Measurements from ENCODE around the gene PDZD2. TPM values are rescaled to one million over a fixed set of nuclear protein-coding genes. Genes with fewer than 3 reads are reported as not detected.

Gene PDZD2
- total RNA-seq, 2 experiments from 2014 or later = 0.05 to 0.25 TPM

GRCh38 chr5:31944684-31945445 is 305.9 kb downstream of the PDZD2 start:
- CTCF ChIA-PET = interaction anchor here (1.1 to 1.2 kb wide), 2 partner anchors 132 to 363 kb away, joined by 3 read pairs; no protein-coding TSS in a partner anchor
- DNase-seq = no peak
- Mint-ChIP-seq H3K27ac (no peak overlapping the region), H3K36me3 (ENCODE audit: low read depth) (no peaks in the 10 kb centered on the region), H3K4me1 (ENCODE audit: low read depth) (no peaks in the 10 kb centered on the region), H3K27me3 (ENCODE audit: low read depth) (peaks cover 3% of the 10 kb centered on the region), H3K4me3 (no peak overlapping the region), H3K9me3 (no peaks in the 10 kb centered on the region)
- intact Hi-C loops (cut with micrococcal nuclease) = no loop called here

- intact Hi-C loops (cut with micrococcal nuclease) = no loop called here
- no peak overlapping the region for H3K4me3 Mint-ChIP-seq
- H3K9me3 Mint-ChIP-seq = no peaks in the 10 kb centered on the region
- H3K27me3 Mint-ChIP-seq (ENCODE audit: low read depth) = peaks cover 3% of the 10 kb centered on the region
- H3K36me3 Mint-ChIP-seq (ENCODE audit: low read depth) = no peaks in the 10 kb centered on the region
- CTCF ChIA-PET = interaction anchor here (0.6 kb wide), 1 partner anchor 16 kb away, joined by 3 read pairs; no protein-coding TSS in a partner anchor
- H3K4me1 Mint-ChIP-seq (ENCODE audit: low read depth) = no peaks in the 10 kb centered on the region
- H3K27ac Mint-ChIP-seq = no peak overlapping the region
- DNase-seq = no peak
These were observed 309.1 kb downstream of the PDZD2 start for GRCh38 chr5:31948006-31948405.

- Mint-ChIP-seq H3K36me3 (ENCODE audit: low read depth) (no peaks in the 10 kb centered on the region), H3K9me3 (no peaks in the 10 kb centered on the region), H3K27ac (no peak overlapping the region), H3K4me1 (ENCODE audit: low read depth) (no peaks in the 10 kb centered on the region), H3K4me3 (no peak overlapping the region), H3K27me3 (ENCODE audit: low read depth) (peaks cover 3% of the 10 kb centered on the region)
- no peak for DNase-seq
- intact Hi-C loops (cut with micrococcal nuclease) = no loop called here
- CTCF ChIA-PET = no interaction called here
These were observed 313.1 kb downstream of the PDZD2 start for GRCh38 chr5:31952067-31952466.

DNA sequence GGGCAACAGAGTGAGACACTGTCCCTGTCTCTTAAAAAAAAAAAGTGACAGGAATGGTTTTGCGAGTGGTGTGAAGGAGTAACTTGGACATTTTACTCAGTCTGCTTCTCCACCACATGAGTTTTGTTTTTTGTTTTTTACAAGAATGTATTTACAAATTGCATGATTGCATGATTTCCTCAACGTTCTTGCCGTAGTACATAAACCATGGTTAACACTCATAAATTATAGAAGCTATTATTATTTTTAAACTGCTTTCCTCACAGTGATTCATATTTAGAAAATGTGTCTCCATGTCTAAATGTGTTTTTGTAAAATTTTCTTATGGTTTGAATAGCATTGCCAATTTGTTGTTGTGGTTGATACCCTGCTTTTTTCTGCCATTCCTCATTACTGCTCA is 315.2 kb downstream of the PDZD2 start:
- Mint-ChIP-seq H3K4me3 (no peak overlapping the region), H3K4me1 (ENCODE audit: low read depth) (no peaks in the 10 kb centered on the region), H3K36me3 (ENCODE audit: low read depth) (no peaks in the 10 kb centered on the region), H3K27me3 (ENCODE audit: low read depth) (peaks cover 3% of the 10 kb centered on the region), H3K9me3 (no peaks in the 10 kb centered on the region), H3K27ac (no peak overlapping the region)
- DNase-seq = no peak
- intact Hi-C loops (cut with micrococcal nuclease) = no loop called here
- CTCF ChIA-PET = interaction anchor here (0.7 kb wide), 3 partner anchors 32 to 139 kb away, joined by 3 to 5 read pairs (median 3); no protein-coding TSS in a partner anchor

GRCh38 chr5:31957151-31957550 is 318.2 kb downstream of the PDZD2 start:
- no peak for DNase-seq
- Mint-ChIP-seq H3K27ac (no peak overlapping the region), H3K9me3 (no peaks in the 10 kb centered on the region), H3K27me3 (ENCODE audit: low read depth) (no peaks in the 10 kb centered on the region), H3K4me1 (ENCODE audit: low read depth) (no peaks in the 10 kb centered on the region), H3K4me3 (no peak overlapping the region), H3K36me3 (ENCODE audit: low read depth) (no peaks in the 10 kb centered on the region)
- intact Hi-C loops (cut with micrococcal nuclease) = no loop called here
- CTCF ChIA-PET = no interaction called here

GRCh38 chr5:31962351-31962751 is 323.4 kb downstream of the PDZD2 start:
- Mint-ChIP-seq H3K27me3 (ENCODE audit: low read depth) (no peaks in the 10 kb centered on the region), H3K36me3 (ENCODE audit: low read depth) (no peaks in the 10 kb centered on the region), H3K27ac (no peak overlapping the region), H3K4me1 (ENCODE audit: low read depth) (peaks cover 2% of the 10 kb centered on the region), H3K4me3 (no peak overlapping the region), H3K9me3 (no peaks in the 10 kb centered on the region)
- DNase-seq = no peak
- CTCF ChIA-PET = no interaction called here
- intact Hi-C loops (cut with micrococcal nuclease) = no loop called here

GRCh38 chr5:31962871-31963307 is 324.0 kb downstream of the PDZD2 start:
- CTCF ChIA-PET = no interaction called here
- no peak for DNase-seq
- no peaks in the 10 kb centered on the region for H3K27me3 Mint-ChIP-seq (ENCODE audit: low read depth)
- intact Hi-C loops (cut with micrococcal nuclease) = no loop called here
- no peaks in the 10 kb centered on the region for H3K36me3 Mint-ChIP-seq (ENCODE audit: low read depth)
- H3K9me3 Mint-ChIP-seq = no peaks in the 10 kb centered on the region
- H3K27ac Mint-ChIP-seq = no peak overlapping the region
- H3K4me1 Mint-ChIP-seq (ENCODE audit: low read depth) = peaks cover 2% of the 10 kb centered on the region
- no peak overlapping the region for H3K4me3 Mint-ChIP-seq

DNA sequence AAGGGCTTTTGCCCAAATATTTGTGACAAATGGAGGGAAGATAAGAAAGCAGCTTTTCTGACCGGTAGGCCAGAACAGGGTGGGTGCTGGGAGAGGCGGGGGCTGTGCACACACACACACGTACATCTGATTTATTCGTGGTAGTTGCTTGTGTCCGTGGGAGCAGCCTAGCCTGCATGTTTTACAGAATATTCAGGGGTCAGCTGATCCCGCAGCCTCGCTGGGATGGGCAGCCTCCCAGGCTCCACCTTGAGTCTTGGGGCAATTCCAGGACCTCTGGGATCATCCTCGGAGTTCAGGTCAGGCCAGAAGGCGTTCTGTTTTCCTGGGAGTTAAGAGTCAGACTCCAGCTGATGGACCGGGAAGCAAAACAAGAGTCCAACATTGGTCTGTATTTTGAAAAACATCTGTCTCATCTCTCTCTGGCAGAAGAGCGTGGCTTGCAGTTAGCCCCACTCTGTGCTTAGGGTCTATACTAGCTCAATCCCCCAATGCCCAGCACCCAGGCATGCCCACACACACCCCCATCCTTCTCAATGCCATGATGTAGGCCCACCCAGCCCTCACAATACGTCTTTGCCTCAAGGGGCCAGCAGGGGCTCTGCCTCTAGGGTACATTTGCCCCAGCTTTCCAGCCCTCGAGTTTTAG is 324.6 kb downstream of the PDZD2 start:
- no peaks in the 10 kb centered on the region for H3K27me3 Mint-ChIP-seq (ENCODE audit: low read depth)
- no peaks in the 10 kb centered on the region for H3K9me3 Mint-ChIP-seq
- no peaks in the 10 kb centered on the region for H3K36me3 Mint-ChIP-seq (ENCODE audit: low read depth)
- no peak overlapping the region for H3K4me3 Mint-ChIP-seq
- H3K4me1 Mint-ChIP-seq (ENCODE audit: low read depth) = peaks cover 2% of the 10 kb centered on the region
- no peak for DNase-seq
- intact Hi-C loops (cut with micrococcal nuclease) = no loop called here
- no peak overlapping the region for H3K27ac Mint-ChIP-seq
- CTCF ChIA-PET = no interaction called here

DNA sequence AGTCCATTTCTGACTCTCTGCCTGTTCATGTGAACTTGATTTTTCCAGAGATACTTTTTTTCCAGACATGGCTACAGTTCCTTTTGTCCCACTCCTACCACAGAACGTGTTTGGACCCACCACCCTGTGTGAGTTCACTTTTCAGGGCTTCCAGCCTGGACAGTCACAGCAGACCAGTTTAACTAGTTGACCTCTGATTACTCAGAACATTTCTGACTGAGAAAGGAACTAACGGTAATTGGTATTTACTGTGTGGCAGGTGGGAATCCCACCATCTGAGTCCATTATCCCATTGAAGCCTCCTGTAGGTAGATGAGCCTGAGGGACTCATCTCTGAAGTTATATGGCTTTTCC is 325.1 kb downstream of the PDZD2 start:
- no peaks in the 10 kb centered on the region for H3K27me3 Mint-ChIP-seq (ENCODE audit: low read depth)
- CTCF ChIA-PET = no interaction called here
- H3K9me3 Mint-ChIP-seq = no peaks in the 10 kb centered on the region
- H3K27ac Mint-ChIP-seq = no peak overlapping the region
- no peaks in the 10 kb centered on the region for H3K36me3 Mint-ChIP-seq (ENCODE audit: low read depth)
- DNase-seq = no peak
- intact Hi-C loops (cut with micrococcal nuclease) = no loop called here
- H3K4me1 Mint-ChIP-seq (ENCODE audit: low read depth) = peaks cover 2% of the 10 kb centered on the region
- no peak overlapping the region for H3K4me3 Mint-ChIP-seq

GRCh38 chr5:31965227-31965626 is 326.3 kb downstream of the PDZD2 start:
- CTCF ChIA-PET = no interaction called here
- Mint-ChIP-seq H3K27ac (no peak overlapping the region), H3K9me3 (no peaks in the 10 kb centered on the region), H3K36me3 (ENCODE audit: low read depth) (no peaks in the 10 kb centered on the region), H3K4me3 (no peak overlapping the region), H3K4me1 (ENCODE audit: low read depth) (peaks cover 2% of the 10 kb centered on the region), H3K27me3 (ENCODE audit: low read depth) (no peaks in the 10 kb centered on the region)
- no peak for DNase-seq
- intact Hi-C loops (cut with micrococcal nuclease) = no loop called here

- H3K36me3 Mint-ChIP-seq (ENCODE audit: low read depth) = no peaks in the 10 kb centered on the region
- H3K4me3 Mint-ChIP-seq = no peak overlapping the region
- H3K27ac Mint-ChIP-seq = no peak overlapping the region
- peaks cover 2% of the 10 kb centered on the region for H3K4me1 Mint-ChIP-seq (ENCODE audit: low read depth)
- H3K9me3 Mint-ChIP-seq = no peaks in the 10 kb centered on the region
- intact Hi-C loops (cut with micrococcal nuclease) = no loop called here
- CTCF ChIA-PET = no interaction called here
- no peak for DNase-seq
- no peaks in the 10 kb centered on the region for H3K27me3 Mint-ChIP-seq (ENCODE audit: low read depth)
These were observed 328.0 kb downstream of the PDZD2 start for GRCh38 chr5:31966936-31967335.

GRCh38 chr5:31967461-31967860 is 328.5 kb downstream of the PDZD2 start:
- DNase-seq = no peak
- no peak overlapping the region for H3K4me3 Mint-ChIP-seq
- no peaks in the 10 kb centered on the region for H3K27me3 Mint-ChIP-seq (ENCODE audit: low read depth)
- CTCF ChIA-PET = interaction anchor here (1.2 kb wide), 1 partner anchor 110 kb away, joined by 4 read pairs; no protein-coding TSS in a partner anchor
- H3K4me1 Mint-ChIP-seq (ENCODE audit: low read depth) = peaks cover 3% of the 10 kb centered on the region
- no peaks in the 10 kb centered on the region for H3K36me3 Mint-ChIP-seq (ENCODE audit: low read depth)
- no peak overlapping the region for H3K27ac Mint-ChIP-seq
- intact Hi-C loops (cut with micrococcal nuclease) = no loop called here
- no peaks in the 10 kb centered on the region for H3K9me3 Mint-ChIP-seq

- Mint-ChIP-seq H3K9me3 (peaks cover 2% of the 10 kb centered on the region), H3K36me3 (ENCODE audit: low read depth) (no peaks in the 10 kb centered on the region), H3K4me1 (ENCODE audit: low read depth) (peaks cover 12% of the 10 kb centered on the region), H3K4me3 (no peak overlapping the region), H3K27ac (no peak overlapping the region), H3K27me3 (ENCODE audit: low read depth) (no peaks in the 10 kb centered on the region)
- intact Hi-C loops (cut with micrococcal nuclease) = loop anchor here (10.0 kb wide), 1 partner anchor 118 kb away; no protein-coding TSS in a partner anchor
- no peak for DNase-seq
- CTCF ChIA-PET = no interaction called here
These were observed 333.6 kb downstream of the PDZD2 start for GRCh38 chr5:31972558-31972957.
